SK-N-SH (cell line): Measurements from ENCODE around the gene RFK. TPM values are rescaled to one million over a fixed set of nuclear protein-coding genes. Genes with fewer than 3 reads are reported as not detected.

ENCODE experiments used
- CTCF ChIA-PET: fragments of 300-600, 350-600 bp; formaldehyde crosslinking; extraction: SDS; loops from one replicate; lab custom pipeline; 2021; lab: Yijun Ruan, JAX
- POLR2A ChIA-PET: fragments of 350-600 bp; sonication (Branson Sonifier 250); formaldehyde crosslinking; extraction: SDS; loops from one replicate; lab custom pipeline; 2020; ENCODE audit warnings: antibody characterized with exemption, inconsistent platforms; lab: Yijun Ruan, JAX
- DNase-seq: peaks from one replicate; pipeline ENCODE4 v3.0.0; 2012
- H2AFZ ChIP-seq: fragments of 200-600 bp; sonication (generic); 2 replicates; pipeline ENCODE4 v1.8.1; 2016; ENCODE audit warnings: antibody characterized with exemption, mild to moderate bottlenecking, low read depth
- H3F3A ChIP-seq: fragments of 200-600 bp; sonication (generic); replicated peaks from 2 replicates; pipeline ENCODE3; 2016; ENCODE audit warnings: antibody characterized with exemption, mild to moderate bottlenecking; ENCODE audit not compliant: insufficient read depth
- H3K27ac ChIP-seq, 2 experiments: fragments of 200-500 bp in 1 of 2; fragments of 200-600 bp in 1 of 2; sonication (Bioruptor generic) in 1 of 2; sonication (generic), shearing (Covaris generic) in 1 of 2; 2 replicates each; pipeline versions ENCODE4 v1.5.1 to v1.6.1; 2014 to 2016; ENCODE audit warnings: low read depth in 2 of 2, inconsistent platforms in 1 of 2, low read length in 1 of 2, mild to moderate bottlenecking in 1 of 2, mixed read lengths in 1 of 2
- H3K27me3 ChIP-seq: fragments of 200-600 bp; sonication (generic), shearing (Covaris generic); 2 replicates; pipeline ENCODE4 v1.6.1; 2016; ENCODE audit warnings: mixed run types; ENCODE audit not compliant: insufficient read depth
- H3K36me3 ChIP-seq, 2 experiments: fragments of 200-500 bp in 1 of 2; fragments of 200-600 bp in 1 of 2; sonication (Bioruptor generic) in 1 of 2; sonication (generic) in 1 of 2; replicated peaks in 1 of 2; 2 replicates each; pipeline versions ENCODE3 to v1.5.1; 2014 to 2016; ENCODE audit warnings: low read length in 1 of 2, mild to moderate bottlenecking in 1 of 2; ENCODE audit not compliant: insufficient read depth in 2 of 2, control insufficient read depth in 1 of 2
- H3K4me1 ChIP-seq, 2 experiments: fragments of 200-500 bp in 1 of 2; fragments of 200-600 bp in 1 of 2; sonication (Bioruptor generic) in 1 of 2; sonication (generic), shearing (Covaris generic) in 1 of 2; 2 replicates each; pipeline versions ENCODE4 v1.5.1 to v1.6.1; 2014 to 2016; ENCODE audit warnings: low read depth in 1 of 2, low read length in 1 of 2, mixed run types in 1 of 2; ENCODE audit not compliant: insufficient read depth in 2 of 2, control insufficient read depth in 1 of 2
- H3K4me2 ChIP-seq: fragments of 200-600 bp; sonication (generic), shearing (Covaris generic); 2 replicates; pipeline ENCODE4 v1.6.1; 2017; ENCODE audit warnings: mixed run types
- H3K4me3 ChIP-seq, 2 experiments: fragments of 200-500 bp in 1 of 2; fragments of 200-600 bp in 1 of 2; sonication (Bioruptor generic) in 1 of 2; sonication (generic), shearing (Covaris generic) in 1 of 2; 2 replicates each; pipeline versions ENCODE4 v1.5.1 to v1.8.1; 2014 to 2016; ENCODE audit warnings: low read depth in 2 of 2, inconsistent platforms in 1 of 2, low read length in 1 of 2, mild to moderate bottlenecking in 1 of 2, mixed read lengths in 1 of 2, moderate library complexity in 1 of 2
- H3K79me2 ChIP-seq: fragments of 200-600 bp; sonication (generic); 2 replicates; pipeline ENCODE4 v1.8.1; 2017; ENCODE audit warnings: mild to moderate bottlenecking; ENCODE audit not compliant: insufficient read depth
- H3K9ac ChIP-seq: fragments of 200-600 bp; sonication (generic); 2 replicates; pipeline ENCODE4 v1.6.1; 2017; ENCODE audit warnings: mixed run types
- H3K9me2 ChIP-seq: fragments of 200-600 bp; sonication (generic); 2 replicates; pipeline ENCODE4 v1.6.1; 2017; ENCODE audit warnings: mixed run types
- H3K9me3 ChIP-seq: fragments of 200-600 bp; sonication (generic); 2 replicates; pipeline ENCODE4 v1.6.1; 2017; ENCODE audit warnings: mixed run types, mild to moderate bottlenecking, moderate library complexity
- H4K20me1 ChIP-seq: fragments of 200-600 bp; sonication (generic); 2 replicates; pipeline ENCODE4 v1.6.1; 2017; ENCODE audit warnings: mild to moderate bottlenecking, mixed run types; ENCODE audit not compliant: insufficient read depth
- CHD2 ChIP-seq: fragments of 150-350 bp; IDR thresholded peaks from 2 replicates; pipeline ENCODE4 v1.6.1; 2018; ENCODE audit warnings: low read length; ENCODE audit not compliant: partially characterized antibody
- ELF1 ChIP-seq: IDR thresholded peaks from 2 replicates; pipeline ENCODE4 v1.4.0; 2012
- EZH2phosphoT487 ChIP-seq: fragments of 200-600 bp; sonication (generic); IDR thresholded peaks from 2 replicates; pipeline ENCODE4 v1.6.1; 2017; ENCODE audit warnings: low read depth, mixed run types, mild to moderate bottlenecking, antibody characterized with exemption, moderate library complexity, borderline replicate concordance
- FOSL2 ChIP-seq: IDR thresholded peaks from 2 replicates; pipeline ENCODE4 v1.4.0; 2012; ENCODE audit warnings: low read depth, mild to moderate bottlenecking, moderate library complexity, borderline replicate concordance
- FOXM1 ChIP-seq: IDR thresholded peaks from 2 replicates; pipeline ENCODE4 v1.4.0; 2012; ENCODE audit warnings: low read depth, mild to moderate bottlenecking
- NFIC ChIP-seq: IDR thresholded peaks from 2 replicates; pipeline ENCODE4 v1.4.0; 2012; ENCODE audit warnings: borderline replicate concordance
- RCOR1 ChIP-seq: fragments of 150-350 bp; IDR thresholded peaks from 2 replicates; pipeline ENCODE4 v1.6.1; 2017; ENCODE audit warnings: antibody characterized with exemption, low read length
- RFX5 ChIP-seq: IDR thresholded peaks from 2 replicates; pipeline ENCODE4 v1.6.1; 2012; ENCODE audit warnings: mild to moderate bottlenecking, improper control_type of control experiment, low read length
- SIN3A ChIP-seq: IDR thresholded peaks from 2 replicates; pipeline ENCODE4 v1.6.1; 2012; ENCODE audit warnings: low read depth, mild to moderate bottlenecking, low read length, moderate library complexity, borderline replicate concordance
- SMC3 ChIP-seq: IDR thresholded peaks from 2 replicates; pipeline ENCODE4 v1.6.1; 2012; ENCODE audit warnings: low read depth, low read length, improper control_type of control experiment
- TEAD4 ChIP-seq: IDR thresholded peaks from 2 replicates; pipeline ENCODE4 v1.4.0; 2012; ENCODE audit warnings: mild to moderate bottlenecking, borderline replicate concordance; ENCODE audit not compliant: insufficient read depth
- WGBS: methylation state at CpG from one replicate; pipeline ENCODE4 v1.1.6; 2017; ENCODE audit warnings: low lambda C conversion rate; 5-methylcytosine and 5-hydroxymethylcytosine counted together
- polyA plus RNA-seq, 3 experiments: library from polyadenylated mRNA; depleted of rRNA; stranded (reverse); fragments of >200 nt; gene quantifications; 2 replicates each; pipeline ENCODE4 v1.2.3, GENCODE V29; 2012
- TF ChIP-seq, protein P1 (sequence below): fragments of 150-350 bp; IDR thresholded peaks from 2 replicates; pipeline ENCODE4 v1.6.1; 2017; ENCODE audit warnings: antibody characterized with exemption, low read length, low read depth, borderline replicate concordance
- TF ChIP-seq, protein P2 (sequence below): IDR thresholded peaks from 2 replicates; pipeline ENCODE4; 2012
- TF ChIP-seq, protein P3 (sequence below): IDR thresholded peaks from 2 replicates; pipeline ENCODE4 v1.4.0; 2012; ENCODE audit warnings: low read depth, borderline replicate concordance
- TF ChIP-seq, protein P4 (sequence below): IDR thresholded peaks from 2 replicates; pipeline ENCODE4 v1.4.0; 2012; ENCODE audit warnings: low read depth

The RFK gene
- polyA plus RNA-seq, 1 of the 3 experiments (the other 2 are of a cell fraction) = 7.2 TPM

DNA sequence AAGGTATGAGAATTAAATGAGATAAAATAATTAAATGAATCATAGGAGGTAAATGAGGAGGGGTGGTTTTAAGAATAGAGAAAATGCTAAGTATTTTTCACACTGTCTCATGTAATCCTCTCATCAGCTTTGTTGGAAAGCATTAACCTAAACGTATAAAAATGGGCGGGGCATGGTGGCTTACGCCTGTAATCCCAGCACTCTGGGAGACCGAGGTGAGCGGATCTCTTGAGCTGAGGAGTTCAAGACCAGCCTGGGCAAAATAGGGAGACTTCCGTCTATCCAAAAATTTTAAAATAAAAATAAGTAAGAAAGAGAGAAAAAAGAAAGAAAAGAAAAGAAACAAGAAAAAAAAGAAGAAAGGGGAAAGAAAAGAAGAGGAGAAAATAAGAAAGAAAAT lies 1.9 kb upstream of the RFK start:
- H3K9ac ChIP-seq = no peak overlapping the region

DNA sequence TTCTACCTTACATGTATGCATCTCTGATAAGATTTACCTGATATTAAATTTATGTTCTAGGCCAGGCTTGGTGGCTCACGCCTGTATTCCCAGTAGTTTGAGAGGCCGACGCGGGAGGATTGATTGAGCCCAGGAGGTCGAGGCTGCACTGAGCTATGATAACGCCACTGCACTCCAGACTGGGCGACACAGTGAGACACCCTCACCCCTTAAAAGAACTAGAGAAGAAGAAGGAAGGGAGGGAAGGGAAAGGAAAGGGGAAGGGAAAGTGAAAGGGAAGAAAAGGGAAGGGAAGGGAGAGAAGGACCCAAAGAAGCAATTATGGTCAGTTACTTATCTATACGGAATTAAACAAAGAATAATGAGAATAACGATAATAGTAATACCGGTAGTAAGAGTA lies 1.2 kb upstream of the RFK start:
- Histone ChIP-seq H3K36me3 (peaks cover 0 to 12% of the 10 kb centered on the region in 2 experiments), H3K9me2 (no peaks in the 10 kb centered on the region), H3K4me1 (peaks cover 5% of the 10 kb centered on the region in 2 experiments; a peak in 1 of 4 replicates), H3K4me2 (peak overlapping the region; percentile 93), H3F3A (peaks cover 13% of the 10 kb centered on the region), H3K27ac (peak overlapping the region; percentile 94; a peak in 3 of 4 replicates), H3K27me3 (no peaks in the 10 kb centered on the region), H4K20me1 (no peaks in the 10 kb centered on the region), H3K4me3 (peak overlapping the region in 1 of 2 experiments; percentile 84; a peak in 1 of 4 replicates), H3K79me2 (peaks cover 28% of the 10 kb centered on the region), H3K9me3 (no peaks in the 10 kb centered on the region), H2AFZ (peak overlapping the region; percentile 97), H3K9ac (peak overlapping the region; percentile 98; the same call in 1 of the 2 replicates)
- TF ChIP-seq, protein P1, sequence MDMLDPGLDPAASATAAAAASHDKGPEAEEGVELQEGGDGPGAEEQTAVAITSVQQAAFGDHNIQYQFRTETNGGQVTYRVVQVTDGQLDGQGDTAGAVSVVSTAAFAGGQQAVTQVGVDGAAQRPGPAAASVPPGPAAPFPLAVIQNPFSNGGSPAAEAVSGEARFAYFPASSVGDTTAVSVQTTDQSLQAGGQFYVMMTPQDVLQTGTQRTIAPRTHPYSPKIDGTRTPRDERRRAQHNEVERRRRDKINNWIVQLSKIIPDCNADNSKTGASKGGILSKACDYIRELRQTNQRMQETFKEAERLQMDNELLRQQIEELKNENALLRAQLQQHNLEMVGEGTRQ = no peak
- TF ChIP-seq NFIC = no peak
- TF ChIP-seq, protein P2, sequence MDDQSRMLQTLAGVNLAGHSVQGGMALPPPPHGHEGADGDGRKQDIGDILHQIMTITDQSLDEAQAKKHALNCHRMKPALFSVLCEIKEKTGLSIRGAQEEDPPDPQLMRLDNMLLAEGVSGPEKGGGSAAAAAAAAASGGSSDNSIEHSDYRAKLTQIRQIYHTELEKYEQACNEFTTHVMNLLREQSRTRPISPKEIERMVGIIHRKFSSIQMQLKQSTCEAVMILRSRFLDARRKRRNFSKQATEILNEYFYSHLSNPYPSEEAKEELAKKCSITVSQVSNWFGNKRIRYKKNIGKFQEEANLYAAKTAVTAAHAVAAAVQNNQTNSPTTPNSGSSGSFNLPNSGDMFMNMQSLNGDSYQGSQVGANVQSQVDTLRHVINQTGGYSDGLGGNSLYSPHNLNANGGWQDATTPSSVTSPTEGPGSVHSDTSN = no peak
- ChIA-PET POLR2A (interaction anchor here (1.3 kb wide), 1 partner anchor 24 kb away, joined by 4 read pairs; no protein-coding TSS in a partner anchor), CTCF (interaction anchor here (1.2 kb wide), 1 partner anchor 11 kb away, joined by 7 read pairs; no protein-coding TSS in a partner anchor)
- DNase-seq = no peak
- 92% methylated on average over 10 of the region's 10 CpGs for WGBS

More for the DNA sequence above, 1.9 kb upstream of the RFK start:
- H3K9me2 ChIP-seq = no peaks in the 10 kb centered on the region
- H3K4me3 ChIP-seq = no peak overlapping the region
- H3K9me3 ChIP-seq = no peaks in the 10 kb centered on the region
- peaks cover 23% of the 10 kb centered on the region for H3K79me2 ChIP-seq
- H3K4me1 ChIP-seq = peaks cover 5% of the 10 kb centered on the region in 2 experiments; a peak in 1 of 4 replicates
- H3F3A ChIP-seq = peaks cover 13% of the 10 kb centered on the region
- no peak overlapping the region for H3K4me2 ChIP-seq
- H4K20me1 ChIP-seq = no peaks in the 10 kb centered on the region
- H3K36me3 ChIP-seq = peaks cover 0 to 10% of the 10 kb centered on the region in 2 experiments
- no peak overlapping the region for H2AFZ ChIP-seq
- TF ChIP-seq NFIC (no peak), TEAD4 (no peak), ELF1 (no peak), RFX5 (no peak), RCOR1 (no peak), FOSL2 (no peak), SIN3A (no peak), CHD2 (no peak), EZH2phosphoT487 (no peak), FOXM1 (no peak), SMC3 (no peak)
- TF ChIP-seq, protein P3, sequence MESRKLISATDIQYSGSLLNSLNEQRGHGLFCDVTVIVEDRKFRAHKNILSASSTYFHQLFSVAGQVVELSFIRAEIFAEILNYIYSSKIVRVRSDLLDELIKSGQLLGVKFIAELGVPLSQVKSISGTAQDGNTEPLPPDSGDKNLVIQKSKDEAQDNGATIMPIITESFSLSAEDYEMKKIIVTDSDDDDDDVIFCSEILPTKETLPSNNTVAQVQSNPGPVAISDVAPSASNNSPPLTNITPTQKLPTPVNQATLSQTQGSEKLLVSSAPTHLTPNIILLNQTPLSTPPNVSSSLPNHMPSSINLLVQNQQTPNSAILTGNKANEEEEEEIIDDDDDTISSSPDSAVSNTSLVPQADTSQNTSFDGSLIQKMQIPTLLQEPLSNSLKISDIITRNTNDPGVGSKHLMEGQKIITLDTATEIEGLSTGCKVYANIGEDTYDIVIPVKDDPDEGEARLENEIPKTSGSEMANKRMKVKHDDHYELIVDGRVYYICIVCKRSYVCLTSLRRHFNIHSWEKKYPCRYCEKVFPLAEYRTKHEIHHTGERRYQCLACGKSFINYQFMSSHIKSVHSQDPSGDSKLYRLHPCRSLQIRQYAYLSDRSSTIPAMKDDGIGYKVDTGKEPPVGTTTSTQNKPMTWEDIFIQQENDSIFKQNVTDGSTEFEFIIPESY = no peak
- TF ChIP-seq, protein P4, sequence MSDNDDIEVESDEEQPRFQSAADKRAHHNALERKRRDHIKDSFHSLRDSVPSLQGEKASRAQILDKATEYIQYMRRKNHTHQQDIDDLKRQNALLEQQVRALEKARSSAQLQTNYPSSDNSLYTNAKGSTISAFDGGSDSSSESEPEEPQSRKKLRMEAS = no peak
- TF ChIP-seq, protein P2 = no peak
- TF ChIP-seq, all 33 proteins: peak for 0
- 87% methylated on average over 6 of the region's 6 CpGs for WGBS
- ChIA-PET POLR2A (no interaction called here), CTCF (no interaction called here)
- no peak overlapping the region for H3K27ac ChIP-seq
- no peaks in the 10 kb centered on the region for H3K27me3 ChIP-seq
- no peak for DNase-seq
